Left renal pelvis (tissue), 4 donors: ENCODE data around the gene APOBEC3H. TPM values are rescaled to one million over a fixed set of nuclear protein-coding genes. Genes with fewer than 3 reads are reported as not detected.

Experiments used
- DNase-seq, 4 donors: peaks; one replicate each; pipeline ENCODE4 v3.0.0-alpha.2; 2013; ENCODE audit warnings: low read depth in 4 of 4, low spot score in 3 of 4
- polyA plus RNA-seq, 4 donors: library from polyadenylated mRNA; unstranded; fragments of 120-200 nt; gene quantifications; one replicate each; pipeline ENCODE4 v1.2.1, GENCODE V29; 2013; ENCODE audit not compliant: insufficient read length in 4 of 4

The APOBEC3H gene
- polyA plus RNA-seq, 4 donors: 0.17 to 0.20 TPM; not detected in 2

DNA sequence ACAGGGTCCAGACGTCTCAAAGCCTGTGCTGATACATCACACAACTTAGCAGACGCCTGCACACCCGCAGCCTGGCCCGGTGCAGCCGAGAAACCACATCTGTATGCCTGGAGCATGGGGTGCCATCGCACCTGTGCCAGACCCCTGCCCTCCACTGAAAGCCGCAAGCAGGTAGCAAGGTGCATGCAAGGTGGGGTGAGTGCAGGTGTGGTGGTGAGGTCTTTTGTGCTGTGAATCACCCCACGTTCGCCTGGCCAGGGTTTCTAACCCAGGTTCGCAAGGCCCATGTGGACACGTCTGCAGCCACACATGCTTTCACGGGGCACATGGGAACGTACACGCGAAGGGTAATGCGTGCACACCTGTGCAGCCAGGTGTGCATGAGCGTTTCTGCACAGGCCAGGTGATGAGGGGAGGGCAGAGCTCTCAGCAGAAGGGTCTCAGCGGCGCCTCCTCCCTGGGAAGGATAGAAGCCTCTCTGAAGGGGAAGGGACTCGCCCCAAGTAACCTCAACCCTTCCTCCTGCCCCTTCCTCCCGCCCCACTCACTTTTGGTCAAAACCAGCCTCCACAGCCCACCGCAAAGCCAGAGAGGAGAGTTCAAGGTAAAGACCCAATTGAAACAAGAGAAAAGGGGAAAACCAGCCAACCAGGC, 36.0 kb downstream of the APOBEC3H start:
- no peak for DNase-seq

GRCh38 chr22:39133871-39134270, 36.8 kb downstream of the APOBEC3H start:
- DNase-seq: no peak

- DNase-seq: no peak
Measured at GRCh38 chr22:39134366-39135091, 37.5 kb downstream of the APOBEC3H start.

- DNase-seq: no peak
Measured at GRCh38 chr22:39135092-39135896, 38.2 kb downstream of the APOBEC3H start.

- no peak for DNase-seq
Measured at GRCh38 chr22:39136317-39136716, 39.3 kb downstream of the APOBEC3H start.

GRCh38 chr22:39138357-39138997, 41.4 kb downstream of the APOBEC3H start:
- DNase-seq: no peak

DNA sequence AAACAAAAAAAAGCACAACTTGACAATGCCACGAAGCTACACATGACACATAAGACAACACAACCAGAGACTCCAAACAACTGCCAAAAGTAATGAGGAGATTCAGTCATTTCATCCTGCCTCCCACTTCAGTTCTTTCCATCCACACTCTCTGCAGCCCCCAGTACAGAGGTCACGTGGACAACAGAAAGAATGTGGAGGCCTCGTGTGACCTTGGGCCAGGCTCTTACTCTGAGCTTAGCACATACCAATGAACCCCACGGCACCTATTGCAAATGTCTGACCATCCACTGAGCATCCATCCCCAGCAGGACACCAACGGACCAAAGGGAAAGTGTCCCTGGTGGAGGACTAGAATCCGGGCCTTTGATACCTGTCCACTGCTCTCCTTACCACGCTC, 42.9 kb downstream of the APOBEC3H start:
- DNase-seq: no peak

DNA sequence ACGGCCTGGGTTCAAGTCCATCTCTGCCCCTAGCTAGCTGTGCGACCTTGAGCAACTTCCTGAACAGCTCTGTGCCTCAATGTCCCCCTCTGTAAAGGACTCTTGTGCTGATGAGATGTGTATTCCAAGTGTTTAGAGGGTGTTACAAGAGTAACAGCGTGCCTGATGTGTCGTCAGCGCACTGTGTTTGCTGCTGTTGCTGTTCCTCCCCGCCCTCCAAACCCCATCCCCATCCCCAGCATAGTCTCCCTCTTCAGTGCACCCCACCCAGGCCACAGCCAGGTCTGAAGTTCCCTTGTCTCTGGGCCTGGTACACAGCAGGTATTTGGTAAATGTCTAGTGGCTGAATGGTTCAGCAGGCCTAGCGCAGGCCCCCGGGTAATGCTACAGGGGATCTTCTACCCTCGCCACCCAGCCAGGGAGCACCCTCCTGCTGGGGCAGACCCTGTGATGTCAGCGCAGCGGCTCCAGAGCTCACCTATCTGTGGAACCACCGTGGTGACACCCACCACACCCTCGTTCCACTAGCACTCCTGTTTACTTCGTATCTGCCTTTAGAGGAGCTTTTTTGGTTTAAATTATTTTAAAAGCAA, 45.1 kb downstream of the APOBEC3H start:
- no peak for DNase-seq

- DNase-seq: no peak
Measured at GRCh38 chr22:39144101-39144767, 47.2 kb downstream of the APOBEC3H start.

DNA sequence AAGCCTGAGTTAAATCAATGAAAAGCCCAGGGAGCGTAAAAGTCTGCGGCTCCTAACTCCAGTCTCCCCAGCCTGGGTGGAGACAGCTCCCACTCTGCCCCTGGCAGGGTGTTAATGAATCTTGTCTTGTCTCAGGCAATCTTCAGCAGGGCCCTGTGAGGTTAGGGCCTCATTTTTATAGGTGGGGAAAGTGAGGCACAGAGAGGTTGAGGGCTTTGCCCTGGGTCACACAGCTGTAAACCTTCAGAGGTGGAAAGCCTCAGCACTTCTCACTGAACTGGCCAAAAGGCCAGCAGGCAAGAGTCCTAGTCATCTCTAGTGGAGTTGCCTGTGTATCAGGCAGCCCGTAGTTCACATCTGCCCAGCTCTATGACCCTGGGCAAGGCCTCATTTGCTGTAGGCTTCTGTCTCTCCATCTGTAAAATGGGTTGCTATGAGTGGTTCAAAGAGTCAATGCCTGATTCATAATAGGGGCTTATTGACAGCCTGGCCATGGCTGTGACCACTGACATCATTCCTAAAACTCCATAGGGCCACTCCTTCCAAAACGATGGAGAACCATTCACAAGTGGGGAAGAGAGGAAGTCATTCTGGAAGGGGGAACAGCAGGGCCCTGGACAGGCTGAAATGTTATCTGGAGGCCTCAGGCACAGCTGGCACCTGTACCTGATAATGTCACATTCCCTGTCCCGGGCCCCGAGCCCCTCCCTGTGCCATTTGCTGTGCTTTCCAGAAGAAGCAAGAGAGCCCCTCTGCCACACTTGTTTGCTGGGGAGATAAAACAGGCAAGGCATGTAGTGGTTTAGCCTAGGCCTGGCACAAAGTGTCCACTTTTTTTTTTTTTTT, 49.4 kb downstream of the APOBEC3H start:
- DNase-seq: no peak

GRCh38 chr22:39147335-39148025, 50.4 kb downstream of the APOBEC3H start:
- no peak for DNase-seq

- DNase-seq: no peak
Measured at GRCh38 chr22:39148026-39148726, 51.1 kb downstream of the APOBEC3H start.

GRCh38 chr22:39148727-39149535, 51.9 kb downstream of the APOBEC3H start:
- no peak for DNase-seq

GRCh38 chr22:39149915-39150847, 53.1 kb downstream of the APOBEC3H start:
- DNase-seq: no peak

DNA sequence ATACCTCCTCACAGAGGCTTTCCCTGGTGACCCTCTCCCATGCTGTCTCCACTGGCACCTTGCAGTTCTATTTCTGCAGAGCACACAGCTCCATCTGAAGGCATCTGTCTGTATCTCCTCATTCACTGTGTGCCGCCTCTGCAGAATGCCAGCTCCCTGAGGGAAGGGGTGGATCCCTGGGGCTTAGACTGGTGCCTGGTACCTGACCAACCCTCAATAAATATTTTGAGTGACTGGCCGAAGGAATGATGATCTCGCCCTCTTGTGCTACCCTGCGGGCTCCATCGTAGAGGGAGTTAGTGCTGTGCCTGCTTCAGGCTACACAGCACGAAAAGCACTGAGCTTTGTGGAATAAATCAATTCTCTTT, 53.8 kb downstream of the APOBEC3H start:
- no peak for DNase-seq

DNA sequence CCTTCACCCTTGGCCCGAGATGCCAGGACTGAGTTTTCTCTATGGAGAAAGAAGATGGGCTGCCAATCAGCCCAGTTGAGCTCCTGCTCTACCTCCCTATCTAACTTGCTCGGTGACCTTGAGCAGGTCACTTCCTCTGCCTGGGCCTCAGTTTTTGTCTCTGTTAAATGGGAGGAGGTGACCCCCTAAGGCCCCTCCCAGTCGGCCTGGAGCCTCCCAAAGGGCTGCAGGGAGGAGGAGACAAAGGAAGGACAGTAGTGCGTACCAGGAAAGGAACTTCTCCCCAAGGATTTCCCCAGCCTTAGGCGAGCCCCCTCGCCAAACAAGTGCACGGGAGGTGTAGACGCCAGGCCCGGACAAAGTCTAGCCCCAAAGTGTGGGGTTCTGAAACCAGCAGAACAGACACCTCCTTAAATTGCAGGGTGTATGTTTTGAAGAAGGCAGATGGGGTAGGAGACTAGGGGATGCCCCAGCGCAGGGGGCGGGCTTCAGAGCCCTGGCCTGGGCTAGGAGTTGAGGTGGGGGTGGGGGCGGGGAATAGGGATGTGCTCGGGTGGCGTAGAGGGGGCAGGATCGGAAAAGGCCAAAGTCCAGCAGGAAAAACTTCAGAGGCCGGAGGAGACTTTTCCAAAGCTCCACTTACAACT, 54.4 kb downstream of the APOBEC3H start:
- DNase-seq: no peak
